Measurements from ENCODE around the gene ABHD2.

The ABHD2 gene

DNA sequence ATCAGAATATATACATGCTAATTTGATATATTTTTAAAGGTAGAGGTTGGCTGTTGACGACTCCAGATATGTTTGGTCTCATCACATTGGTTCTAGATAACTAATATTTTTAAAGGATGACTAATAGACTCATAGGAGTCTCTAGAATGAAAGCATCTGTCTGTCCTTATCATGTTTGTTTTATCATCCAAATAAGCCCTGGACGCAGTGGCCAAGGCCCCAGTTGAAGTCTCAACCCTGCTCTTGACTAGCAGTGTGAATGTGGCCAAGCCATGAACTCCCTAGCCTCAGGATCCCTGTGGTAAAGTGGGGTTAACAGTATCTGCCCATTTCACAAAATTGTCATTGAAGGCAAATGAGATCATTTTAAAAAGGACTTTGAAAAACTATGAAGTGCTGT is 53.6 kb downstream of the ABHD2 start:
- TF ChIP-seq BHLHE40 (IDR thresholded peaks at IDR 0.05; ENCODE audit: borderline replicate concordance): no peak
- POLR2A ChIA-PET: no interaction called here
- DNase-seq (ENCODE audit: extremely low spot score): no peak
- CTCF ChIA-PET: interaction anchor here (1.7 kb wide), 1 partner anchor 13 kb away, joined by 9 read pairs; no protein-coding TSS in a partner anchor

DNA sequence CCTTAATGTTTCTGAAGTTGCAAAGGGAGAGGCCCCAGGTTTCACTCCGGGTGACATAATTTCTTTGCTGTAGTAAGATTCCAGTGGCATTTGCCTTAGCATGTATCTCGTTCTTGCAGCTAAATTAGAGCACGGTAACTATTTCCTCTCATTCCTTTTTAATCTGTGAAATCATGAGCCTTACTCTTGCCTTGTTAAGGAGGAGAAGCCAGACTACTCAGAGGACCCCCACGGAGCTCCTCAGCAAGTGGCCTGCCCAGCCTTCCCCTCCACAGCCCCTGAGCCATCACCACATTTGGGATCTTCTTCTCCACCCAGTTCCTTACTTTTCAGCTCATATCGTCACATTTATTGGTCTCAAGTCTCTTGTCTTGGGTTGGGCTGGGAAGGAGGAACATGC is 54.2 kb downstream of the ABHD2 start:
- no peak for DNase-seq (ENCODE audit: extremely low spot score)
- POLR2A ChIA-PET: no interaction called here
- CTCF ChIA-PET: interaction anchor here (1.7 kb wide), 1 partner anchor 13 kb away, joined by 9 read pairs; no protein-coding TSS in a partner anchor
- TF ChIP-seq ELF4 (IDR thresholded peaks at IDR 0.05) (no peak), ARNT (IDR thresholded peaks at IDR 0.05) (no peak), TARDBP (IDR thresholded peaks at IDR 0.05) (no peak), FOXM1 (IDR thresholded peaks at IDR 0.05; ENCODE audit: borderline replicate concordance) (no peak), BHLHE40 (IDR thresholded peaks at IDR 0.05; ENCODE audit: borderline replicate concordance) (no peak), L3MBTL2 (conservative IDR thresholded peaks at IDR 0.05) (no peak), SUZ12 (IDR thresholded peaks at IDR 0.05) (no peak), LEF1 (IDR thresholded peaks at IDR 0.05; ENCODE audit: borderline replicate concordance) (no peak), HDGF (IDR thresholded peaks at IDR 0.05; ENCODE audit: borderline replicate concordance) (no peak), FOXK2 (IDR thresholded peaks at IDR 0.05) (no peak), SP1 (IDR thresholded peaks at IDR 0.05) (no peak), ZNF384 (IDR thresholded peaks at IDR 0.05) (no peak), CTBP1 (IDR thresholded peaks at IDR 0.05; ENCODE audit: borderline replicate concordance) (no peak), NFRKB (IDR thresholded peaks at IDR 0.05) (no peak), FOXA1 (IDR thresholded peaks at IDR 0.05) (no peak)
- TF ChIP-seq, protein P1, sequence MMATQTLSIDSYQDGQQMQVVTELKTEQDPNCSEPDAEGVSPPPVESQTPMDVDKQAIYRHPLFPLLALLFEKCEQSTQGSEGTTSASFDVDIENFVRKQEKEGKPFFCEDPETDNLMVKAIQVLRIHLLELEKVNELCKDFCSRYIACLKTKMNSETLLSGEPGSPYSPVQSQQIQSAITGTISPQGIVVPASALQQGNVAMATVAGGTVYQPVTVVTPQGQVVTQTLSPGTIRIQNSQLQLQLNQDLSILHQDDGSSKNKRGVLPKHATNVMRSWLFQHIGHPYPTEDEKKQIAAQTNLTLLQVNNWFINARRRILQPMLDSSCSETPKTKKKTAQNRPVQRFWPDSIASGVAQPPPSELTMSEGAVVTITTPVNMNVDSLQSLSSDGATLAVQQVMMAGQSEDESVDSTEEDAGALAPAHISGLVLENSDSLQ (IDR thresholded peaks at IDR 0.05): no peak

DNA sequence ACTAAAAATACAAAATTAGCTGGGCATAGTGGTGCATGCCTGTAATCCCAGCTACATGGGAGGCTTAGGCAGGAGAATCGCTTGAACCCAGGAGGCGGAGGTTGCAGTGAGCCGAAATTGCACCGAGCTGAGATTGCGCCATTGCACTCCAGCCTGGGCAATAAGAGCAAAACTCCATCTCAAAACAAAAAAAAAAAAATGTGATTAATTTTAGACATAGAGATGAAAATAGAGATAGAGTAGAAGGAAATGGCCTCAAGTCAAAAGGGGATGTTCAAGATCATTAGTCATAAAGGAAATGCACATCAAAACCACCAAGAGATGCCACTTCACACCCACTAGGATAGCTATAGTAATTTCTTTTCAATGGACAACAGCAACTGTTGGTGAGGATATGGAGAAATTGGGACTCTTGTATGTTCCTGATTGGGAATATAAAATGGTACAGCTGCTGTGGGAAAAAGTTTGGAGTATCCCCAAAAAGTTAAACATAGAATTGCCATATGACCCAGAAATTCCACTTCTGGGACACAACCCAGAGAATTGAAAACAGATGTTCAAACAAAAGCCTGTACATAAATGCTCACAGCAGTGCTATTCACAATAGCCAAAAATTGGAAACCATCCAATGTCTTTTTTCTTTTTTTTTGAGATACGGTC is 55.4 kb downstream of the ABHD2 start:
- no peak for DNase-seq (ENCODE audit: extremely low spot score)
- TF ChIP-seq ELF4 (IDR thresholded peaks at IDR 0.05): no peak
- TF ChIP-seq FOXK2 (IDR thresholded peaks at IDR 0.05): no peak
- no peak for TF ChIP-seq BHLHE40 (IDR thresholded peaks at IDR 0.05; ENCODE audit: borderline replicate concordance)
- ChIA-PET POLR2A (no interaction called here), CTCF (interaction anchor here (1.0 to 1.7 kb wide), 2 partner anchors 14 to 28 kb away, joined by 3 to 9 read pairs; no protein-coding TSS in a partner anchor)

DNA sequence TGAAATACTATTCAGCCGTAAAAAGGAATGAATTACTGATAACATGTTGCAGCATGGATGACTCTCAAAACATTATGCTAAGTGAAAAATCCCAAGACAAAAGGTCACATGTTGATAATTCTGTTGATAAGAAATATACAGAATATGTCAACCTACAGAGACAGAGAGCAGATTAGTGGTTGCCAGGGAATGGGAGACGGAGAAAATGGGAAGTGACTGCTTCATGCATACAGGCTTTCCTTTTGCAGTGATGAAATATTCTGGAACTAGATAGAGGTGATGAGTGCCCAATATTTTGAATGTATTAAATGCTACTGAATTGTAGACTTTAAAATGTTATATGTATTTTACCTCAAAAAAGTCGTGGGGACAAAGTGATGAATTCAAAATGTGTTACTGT is 56.2 kb downstream of the ABHD2 start:
- ChIA-PET CTCF (no interaction called here), POLR2A (no interaction called here)
- DNase-seq (ENCODE audit: extremely low spot score): no peak
- no peak for TF ChIP-seq ZNF384 (IDR thresholded peaks at IDR 0.05)

DNA sequence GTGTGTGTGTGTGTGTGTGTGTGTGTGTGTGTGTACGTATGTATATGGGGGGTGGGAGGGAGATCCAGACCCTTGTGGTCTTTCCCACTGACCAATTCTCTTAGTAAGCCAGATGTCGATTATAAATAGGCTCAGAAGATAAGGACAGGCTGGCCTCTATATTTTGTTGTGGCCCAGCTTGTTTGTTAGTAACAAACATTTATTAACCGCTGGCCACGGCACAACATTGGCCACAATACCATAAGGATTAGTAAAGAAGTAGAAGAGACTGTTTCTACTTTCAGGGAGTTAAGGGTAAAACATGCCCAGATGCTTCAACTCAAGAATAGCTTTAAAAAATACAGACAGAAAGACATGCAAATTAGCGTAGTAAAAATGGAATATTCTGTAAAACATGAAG is 58.1 kb downstream of the ABHD2 start:
- CTCF ChIA-PET: interaction anchor here (0.6 to 1.0 kb wide), 3 partner anchors 18 to 31 kb away, joined by 3 to 4 read pairs (median 4); no protein-coding TSS in a partner anchor
- TF ChIP-seq BHLHE40 (IDR thresholded peaks at IDR 0.05; ENCODE audit: borderline replicate concordance) (no peak), HDGF (IDR thresholded peaks at IDR 0.05; ENCODE audit: borderline replicate concordance) (no peak), ARNT (IDR thresholded peaks at IDR 0.05) (no peak), SP1 (IDR thresholded peaks at IDR 0.05) (no peak), FOXK2 (IDR thresholded peaks at IDR 0.05) (no peak), ELF4 (IDR thresholded peaks at IDR 0.05) (no peak), CTBP1 (IDR thresholded peaks at IDR 0.05; ENCODE audit: borderline replicate concordance) (no peak), ZNF384 (IDR thresholded peaks at IDR 0.05) (no peak), TARDBP (IDR thresholded peaks at IDR 0.05) (no peak), FOXA1 (IDR thresholded peaks at IDR 0.05) (no peak), L3MBTL2 (conservative IDR thresholded peaks at IDR 0.05) (no peak), NFRKB (IDR thresholded peaks at IDR 0.05) (no peak), FOXM1 (IDR thresholded peaks at IDR 0.05; ENCODE audit: borderline replicate concordance) (no peak), SUZ12 (IDR thresholded peaks at IDR 0.05) (no peak), LEF1 (IDR thresholded peaks at IDR 0.05; ENCODE audit: borderline replicate concordance) (no peak)
- TF ChIP-seq, protein P1 (IDR thresholded peaks at IDR 0.05): no peak
- no peak for DNase-seq (ENCODE audit: extremely low spot score)
- POLR2A ChIA-PET: interaction anchor here (0.6 kb wide), 1 partner anchor 226 kb away, joined by 3 read pairs; no protein-coding TSS in a partner anchor

DNA sequence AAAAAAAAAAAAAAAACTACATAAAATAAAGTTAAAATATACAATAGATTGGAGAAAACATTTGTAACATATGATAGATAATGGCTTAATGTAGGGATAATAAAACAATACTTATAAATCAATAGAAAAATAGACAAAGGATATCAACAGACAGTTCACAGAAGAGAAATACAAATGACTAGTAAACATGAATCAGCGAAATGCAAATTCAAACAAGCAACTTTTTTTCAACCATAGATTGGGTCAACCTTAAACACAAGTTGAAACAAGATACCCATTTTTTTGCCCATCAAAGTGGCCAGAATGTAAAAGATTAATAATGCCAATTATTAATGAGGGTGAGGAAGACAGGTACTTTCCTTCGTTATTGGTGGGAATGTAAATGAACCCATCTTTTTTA is 59.9 kb downstream of the ABHD2 start:
- POLR2A ChIA-PET: no interaction called here
- CTCF ChIA-PET: no interaction called here

More for the DNA sequence above, 59.9 kb downstream of the ABHD2 start:
- TF ChIP-seq L3MBTL2 (conservative IDR thresholded peaks at IDR 0.05): no peak
- TF ChIP-seq FOXM1 (IDR thresholded peaks at IDR 0.05; ENCODE audit: borderline replicate concordance): no peak
- TF ChIP-seq HDGF (IDR thresholded peaks at IDR 0.05; ENCODE audit: borderline replicate concordance): no peak
- TF ChIP-seq LEF1 (IDR thresholded peaks at IDR 0.05; ENCODE audit: borderline replicate concordance): no peak
- no peak for TF ChIP-seq NFRKB (IDR thresholded peaks at IDR 0.05)
- TF ChIP-seq, protein P1 (IDR thresholded peaks at IDR 0.05): no peak
- TF ChIP-seq ZNF384 (IDR thresholded peaks at IDR 0.05): no peak
- TF ChIP-seq SP1 (IDR thresholded peaks at IDR 0.05): no peak
- TF ChIP-seq FOXA1 (IDR thresholded peaks at IDR 0.05): no peak
- TF ChIP-seq SUZ12 (IDR thresholded peaks at IDR 0.05): no peak
- TF ChIP-seq CTBP1 (IDR thresholded peaks at IDR 0.05; ENCODE audit: borderline replicate concordance): no peak
- no peak for TF ChIP-seq BHLHE40 (IDR thresholded peaks at IDR 0.05; ENCODE audit: borderline replicate concordance)
- TF ChIP-seq TARDBP (IDR thresholded peaks at IDR 0.05): no peak
- no peak for TF ChIP-seq ARNT (IDR thresholded peaks at IDR 0.05)
- no peak for TF ChIP-seq ELF4 (IDR thresholded peaks at IDR 0.05)
- TF ChIP-seq FOXK2 (IDR thresholded peaks at IDR 0.05): no peak
- DNase-seq (ENCODE audit: extremely low spot score): no peak
